MCF 10A (cell line): Measurements from ENCODE around the gene SOBP. TPM values are rescaled to one million over a fixed set of nuclear protein-coding genes. Genes with fewer than 3 reads are reported as not detected.

Experiments
- BruUV-seq: library from RNA; stranded (reverse); fragments of 400-500 nt; replicated peaks from 2 replicates; lab custom pipeline; 2021; lab: Mats Ljungman, UMichigan
- CTCF ChIA-PET: fragments of 300-600 bp; sonication (Branson Sonifier 250); formaldehyde crosslinking; extraction: SDS; loops from one replicate; lab custom pipeline; 2021; ENCODE audit warnings: antibody characterized with exemption, inconsistent platforms; lab: Yijun Ruan, JAX
- POLR2A ChIA-PET: fragments of 300-600, 350-650 bp; sonication (Branson Sonifier 250); formaldehyde crosslinking; extraction: SDS; loops from one replicate; lab custom pipeline; 2020; ENCODE audit warnings: antibody characterized with exemption, inconsistent platforms; lab: Yijun Ruan, JAX
- DNase-seq: peaks from one replicate; pipeline ENCODE4 v3.0.0-alpha.2; 2018; ENCODE audit not compliant: unreplicated experiment
- H3K27ac Mint-ChIP-seq: one replicate; pipeline ENCODE4 v1.8.0; 2022; ENCODE audit warnings: mild to moderate bottlenecking, low read depth, mixed read lengths; ENCODE audit not compliant: unreplicated experiment
- H3K27me3 Mint-ChIP-seq: one replicate; pipeline ENCODE4 v1.8.0; 2022; ENCODE audit warnings: mixed read lengths; ENCODE audit not compliant: insufficient read depth, unreplicated experiment
- H3K36me3 Mint-ChIP-seq: one replicate; pipeline ENCODE4 v1.8.0; 2022; ENCODE audit warnings: mild to moderate bottlenecking, moderate library complexity, mixed read lengths; ENCODE audit not compliant: insufficient read depth, unreplicated experiment
- H3K4me1 Mint-ChIP-seq: one replicate; pipeline ENCODE4 v1.8.0; 2022; ENCODE audit warnings: mixed read lengths; ENCODE audit not compliant: insufficient read depth, unreplicated experiment
- H3K4me3 Mint-ChIP-seq: one replicate; pipeline ENCODE4 v1.8.0; 2022; ENCODE audit warnings: mild to moderate bottlenecking, moderate library complexity, mixed read lengths; ENCODE audit not compliant: unreplicated experiment
- H3K9me3 Mint-ChIP-seq: one replicate; pipeline ENCODE4 v1.8.0; 2022; ENCODE audit warnings: mixed read lengths; ENCODE audit not compliant: unreplicated experiment
- CTCF ChIP-seq: fragments of 200-600 bp; IDR thresholded peaks from one replicate; pipeline ENCODE4 v1.8.0; 2022; ENCODE audit warnings: antibody characterized with exemption, mild to moderate bottlenecking; ENCODE audit not compliant: unreplicated experiment
- intact Hi-C: fragments of 100-400 bp; cut with micrococcal nuclease; formaldehyde crosslinking; loops from 2 replicates; pipeline ENCODE4 v1.14.1; 2022
- total RNA-seq: library from RNA; stranded (reverse); gene quantifications from 2 replicates; pipeline ENCODE4 v1.2.3, GENCODE V29; 2022

SOBP gene
- total RNA-seq, 1 experiment from 2014 or later: 0.21 TPM

- no peaks in the 10 kb centered on the region for H3K9me3 Mint-ChIP-seq
- intact Hi-C loops: no loop called here
- POLR2A ChIA-PET: interaction anchor here (1.2 kb wide), 1 partner anchor 8 kb away, joined by 3 read pairs; no protein-coding TSS in a partner anchor
- no peak for TF ChIP-seq CTCF
- CTCF ChIA-PET: no interaction called here
- no peak overlapping the region for H3K4me3 Mint-ChIP-seq
- no peak for DNase-seq
- no TSS peak for BruUV-seq
- no peak overlapping the region for H3K27ac Mint-ChIP-seq
- H3K4me1 Mint-ChIP-seq: no peaks in the 10 kb centered on the region
- peaks cover 58% of the 10 kb centered on the region for H3K27me3 Mint-ChIP-seq
- H3K36me3 Mint-ChIP-seq: no peaks in the 10 kb centered on the region
These were observed 70.7 kb downstream of the SOBP start for GRCh38 chr6:107560657-107561056.

- no TSS peak for BruUV-seq
- DNase-seq: no peak
- intact Hi-C loops: no loop called here
- Mint-ChIP-seq H3K9me3 (no peaks in the 10 kb centered on the region), H3K4me1 (no peaks in the 10 kb centered on the region), H3K27ac (no peak overlapping the region), H3K27me3 (peaks cover 65% of the 10 kb centered on the region), H3K36me3 (no peaks in the 10 kb centered on the region), H3K4me3 (no peak overlapping the region)
- TF ChIP-seq CTCF: no peak
- POLR2A ChIA-PET: interaction anchor here (1.2 kb wide), 1 partner anchor 9 kb away, joined by 3 read pairs; no protein-coding TSS in a partner anchor
- CTCF ChIA-PET: no interaction called here
These were observed 71.4 kb downstream of the SOBP start for GRCh38 chr6:107561306-107561705.

- intact Hi-C loops: no loop called here
- no peak for DNase-seq
- no peaks in the 10 kb centered on the region for H3K4me1 Mint-ChIP-seq
- no peaks in the 10 kb centered on the region for H3K36me3 Mint-ChIP-seq
- ChIA-PET POLR2A (no interaction called here), CTCF (interaction anchor here (0.6 kb wide), 1 partner anchor 176 kb away, joined by 4 read pairs; no protein-coding TSS in a partner anchor)
- H3K27me3 Mint-ChIP-seq: peaks cover 78% of the 10 kb centered on the region
- no peaks in the 10 kb centered on the region for H3K9me3 Mint-ChIP-seq
- H3K4me3 Mint-ChIP-seq: no peak overlapping the region
- no peak for TF ChIP-seq CTCF
- no TSS peak for BruUV-seq
- H3K27ac Mint-ChIP-seq: no peak overlapping the region
These were observed 74.0 kb downstream of the SOBP start for GRCh38 chr6:107563694-107564588.

DNA sequence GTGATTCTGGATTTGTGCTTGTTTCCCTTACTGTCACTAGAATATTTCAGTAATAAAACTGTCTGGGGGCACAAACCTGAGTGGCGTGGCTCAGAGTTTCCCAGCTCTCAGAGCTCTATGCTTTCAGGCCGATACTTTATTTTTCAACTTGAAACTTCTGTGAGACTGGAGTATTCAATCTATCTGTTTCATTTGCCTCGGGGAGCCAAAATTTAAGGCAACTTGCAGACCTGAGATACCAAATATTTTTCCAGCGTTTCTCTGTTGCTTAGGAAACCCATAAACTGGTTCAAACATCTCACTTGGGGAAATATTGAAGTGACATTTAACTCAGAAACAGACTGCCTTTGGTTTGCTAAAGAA is 74.7 kb downstream of the SOBP start:
- H3K27me3 Mint-ChIP-seq: peaks cover 72% of the 10 kb centered on the region
- no peak overlapping the region for H3K27ac Mint-ChIP-seq
- intact Hi-C loops: no loop called here
- no peaks in the 10 kb centered on the region for H3K4me1 Mint-ChIP-seq
- POLR2A ChIA-PET: no interaction called here
- BruUV-seq: no TSS peak
- CTCF ChIA-PET: interaction anchor here (0.6 kb wide), 1 partner anchor 175 kb away, joined by 4 read pairs; no protein-coding TSS in a partner anchor
- H3K36me3 Mint-ChIP-seq: no peaks in the 10 kb centered on the region
- no peak overlapping the region for H3K4me3 Mint-ChIP-seq
- TF ChIP-seq CTCF: no peak
- H3K9me3 Mint-ChIP-seq: no peaks in the 10 kb centered on the region
- DNase-seq: no peak
